Activated T-cell treated with anti-CD3 and anti-CD28 coated beads, Interleukin-2, amount 50 U/mL, for 48 hours (primary cell): ENCODE measurements around the gene PLXNA2.
A peak's percentile ranks its signal among the peaks of the same experiment; 100 is the strongest.

ENCODE experiments used
- DNase-seq, 2 experiments: peaks; one replicate each; pipeline ENCODE4 v3.0.0-alpha.2; 2020

The PLXNA2 gene

DNA sequence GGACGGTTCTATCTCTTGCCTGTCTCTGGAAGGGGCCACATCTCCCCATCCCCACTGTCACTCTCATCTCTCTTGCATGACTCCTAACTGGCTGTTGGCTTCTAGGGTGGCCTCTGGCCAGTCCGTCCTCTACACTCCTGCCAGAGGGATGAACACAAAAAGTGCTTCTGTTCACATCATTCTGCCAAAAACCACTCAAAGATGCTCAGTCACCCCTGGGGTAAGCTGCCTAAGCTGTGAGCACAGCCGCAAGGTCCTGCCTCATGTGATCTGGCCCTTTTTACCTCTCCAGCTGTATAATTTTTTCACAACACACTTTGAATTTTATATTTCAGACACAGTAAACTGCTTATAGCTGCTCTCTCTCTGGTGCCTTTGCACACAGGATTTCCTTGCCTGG, 235.7 kb downstream of the PLXNA2 start:
- DNase-seq = no peak

DNA sequence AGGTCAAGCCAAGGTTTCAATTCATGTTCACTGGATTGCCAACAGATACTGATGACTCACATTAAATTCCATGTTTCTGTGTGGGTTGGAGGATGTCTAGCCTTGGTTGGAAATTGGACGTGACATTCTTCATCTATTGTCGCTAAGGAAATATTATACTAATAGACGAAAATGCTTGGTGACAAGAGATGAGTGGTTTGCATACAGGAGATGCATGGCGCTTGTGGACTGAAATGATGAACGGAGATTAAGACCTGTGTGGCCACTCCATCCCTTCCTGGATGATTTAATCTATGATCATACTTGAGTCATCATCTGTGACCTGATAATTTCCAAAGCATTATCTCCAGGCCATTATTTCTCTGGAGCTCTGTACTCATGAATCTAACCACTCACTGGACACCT, 236.2 kb downstream of the PLXNA2 start:
- no peak for DNase-seq

DNA sequence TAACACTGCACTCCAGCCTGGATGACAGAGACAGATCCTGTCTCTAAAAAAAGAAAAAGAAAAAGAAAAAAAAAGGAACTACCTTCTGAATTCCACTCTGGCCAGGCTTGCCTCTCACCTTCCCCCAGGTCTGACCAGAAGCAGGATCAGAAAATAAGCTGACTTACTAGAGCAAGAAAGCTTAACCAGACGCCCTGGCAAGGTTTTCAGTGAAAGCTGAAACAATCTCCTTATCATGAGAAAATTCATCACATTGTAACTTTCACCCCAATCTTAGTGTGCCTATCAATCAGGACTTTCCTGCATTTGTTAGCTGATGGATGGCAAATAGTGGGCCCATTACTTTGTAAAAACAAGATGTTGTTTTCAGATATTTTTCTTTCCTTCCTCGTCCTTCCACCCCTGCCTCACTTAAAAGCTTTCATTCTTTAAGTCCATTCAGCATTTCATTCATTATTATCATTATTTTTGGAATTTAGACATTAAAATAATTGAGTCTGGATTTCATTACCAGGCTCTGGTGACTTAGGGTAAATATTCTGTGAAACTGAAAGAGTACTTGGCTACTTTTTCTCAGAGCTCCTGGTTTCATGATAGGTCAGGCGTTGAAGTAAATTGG, 236.8 kb downstream of the PLXNA2 start:
- no peak for DNase-seq

DNA sequence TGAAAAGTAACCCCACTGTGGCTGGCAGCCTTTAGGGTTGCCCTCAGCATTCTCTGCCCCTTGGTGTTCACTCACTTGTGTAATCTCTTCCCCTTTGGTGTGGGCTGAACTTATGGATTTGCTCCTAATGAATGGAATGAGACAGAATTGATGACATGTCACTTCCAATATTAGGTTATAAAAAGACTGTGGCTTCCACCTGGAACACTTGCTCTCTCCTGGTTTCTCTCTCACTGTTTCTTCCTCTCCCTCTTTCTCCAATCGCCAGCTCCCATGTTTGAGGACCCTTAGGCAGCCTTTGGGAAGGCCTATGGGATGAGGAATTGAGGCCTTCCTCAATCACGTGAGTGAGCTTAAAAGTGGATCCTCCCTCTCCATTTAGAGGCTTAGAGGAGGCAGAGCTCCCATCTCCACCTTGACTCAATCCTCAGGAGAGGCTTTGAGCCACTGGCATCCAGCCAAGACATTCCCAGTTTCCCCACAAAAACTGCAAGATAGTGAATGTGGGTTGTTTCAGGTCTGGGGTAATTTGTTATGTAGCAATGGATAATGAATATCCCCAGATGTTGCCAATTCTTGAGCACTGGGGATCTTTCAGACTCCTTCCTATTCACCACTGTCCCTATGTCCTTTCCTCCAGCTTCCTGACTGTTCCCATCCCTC, 237.8 kb downstream of the PLXNA2 start:
- no peak for DNase-seq

DNA sequence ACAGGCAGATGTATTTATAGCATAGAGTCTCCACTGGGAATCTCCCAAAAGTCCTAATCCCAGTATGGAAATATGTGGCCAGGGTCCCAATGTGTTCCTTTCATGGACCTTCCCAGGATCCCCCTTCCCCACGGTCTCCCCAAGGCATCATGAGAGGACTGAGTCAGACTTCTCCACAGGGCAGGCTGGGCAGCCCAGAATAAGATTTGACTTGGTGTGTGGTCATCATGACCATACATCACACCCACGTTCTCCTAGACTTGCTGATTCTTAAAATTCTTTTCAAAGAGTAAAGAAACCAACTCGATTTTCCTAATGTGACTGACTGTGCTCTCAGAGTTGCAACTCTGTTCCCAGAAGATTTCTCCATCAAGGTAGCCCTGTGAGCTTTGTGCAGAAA, 239.3 kb downstream of the PLXNA2 start:
- DNase-seq = no peak

DNA sequence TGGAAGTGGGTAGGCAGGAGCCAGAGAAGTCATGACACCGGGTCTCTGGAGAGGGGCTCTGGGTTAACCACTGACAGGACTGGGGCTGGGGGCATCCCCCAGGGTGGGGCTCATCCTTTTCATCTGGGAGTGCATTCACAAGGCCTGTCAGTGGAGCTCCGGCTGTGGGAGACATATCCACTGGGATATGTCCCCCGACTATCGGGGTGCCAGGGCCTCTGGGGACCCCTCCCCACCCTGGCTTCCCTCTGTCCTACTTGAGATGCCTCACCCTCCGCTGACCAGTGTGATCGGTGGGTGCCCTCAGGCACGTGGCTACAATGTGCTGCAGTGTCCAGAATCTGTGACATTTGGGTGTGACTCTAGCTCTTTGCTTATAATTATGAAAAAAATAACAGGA, 240.9 kb downstream of the PLXNA2 start:
- DNase-seq = no peak

DNA sequence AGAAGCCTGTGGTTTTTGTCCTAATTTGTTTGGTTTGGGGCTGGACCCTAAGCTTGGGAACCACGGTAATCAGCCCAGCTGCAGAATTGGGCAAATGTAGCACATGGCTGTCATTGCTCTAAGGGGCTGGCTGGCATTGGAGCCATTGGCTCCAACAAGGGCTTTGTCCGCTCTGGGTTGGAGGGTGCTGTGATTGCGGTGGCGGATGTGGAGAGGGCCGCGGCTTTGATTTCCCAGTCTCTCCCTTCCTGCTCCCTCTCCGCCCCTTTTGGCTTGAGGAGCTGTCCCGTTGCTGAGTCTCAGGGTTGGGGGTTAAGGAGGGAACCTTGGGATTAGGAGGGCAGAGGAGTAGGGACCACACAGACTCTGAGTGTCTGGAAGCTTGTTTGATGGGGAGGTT, 241.5 kb downstream of the PLXNA2 start:
- DNase-seq = no peak

DNA sequence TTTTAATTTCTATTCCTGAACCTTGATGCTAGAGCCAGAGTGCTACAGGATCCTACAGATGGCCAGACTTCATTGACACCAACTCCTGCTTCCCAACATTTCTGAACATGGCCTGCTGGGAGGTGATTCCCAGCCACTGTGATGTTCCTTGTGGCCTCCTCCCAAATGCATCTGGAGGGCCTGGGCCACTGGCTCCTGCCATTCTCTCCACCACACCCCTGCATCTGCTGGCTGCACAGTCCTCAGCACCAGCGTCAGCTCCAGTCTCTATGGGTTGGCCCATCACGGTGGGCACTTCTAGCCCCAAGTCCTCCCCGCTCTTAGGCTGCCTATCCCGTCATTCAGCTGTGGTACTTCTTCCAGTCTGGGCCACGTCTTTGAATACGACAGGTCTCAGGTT, 242.1 kb downstream of the PLXNA2 start:
- no peak for DNase-seq

DNA sequence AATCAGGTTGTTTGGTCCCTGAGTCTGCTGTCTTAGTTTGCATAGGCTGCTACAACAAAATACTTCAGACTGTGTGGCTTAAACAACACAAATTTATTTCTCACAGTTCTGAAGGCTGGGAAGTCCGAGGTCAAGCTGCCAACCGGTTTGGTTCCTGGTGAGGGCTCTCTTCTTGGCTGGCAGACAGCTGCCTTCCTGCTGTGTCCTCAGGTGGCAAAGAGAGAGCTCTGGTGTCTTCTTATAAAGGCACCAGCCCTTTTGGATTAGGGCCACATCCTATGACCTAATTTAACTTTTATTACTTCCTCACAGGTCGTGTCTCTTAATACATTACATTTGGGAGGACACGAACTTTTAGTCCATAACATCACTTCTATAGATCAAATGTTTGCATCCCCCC, 243.7 kb downstream of the PLXNA2 start:
- no peak for DNase-seq

DNA sequence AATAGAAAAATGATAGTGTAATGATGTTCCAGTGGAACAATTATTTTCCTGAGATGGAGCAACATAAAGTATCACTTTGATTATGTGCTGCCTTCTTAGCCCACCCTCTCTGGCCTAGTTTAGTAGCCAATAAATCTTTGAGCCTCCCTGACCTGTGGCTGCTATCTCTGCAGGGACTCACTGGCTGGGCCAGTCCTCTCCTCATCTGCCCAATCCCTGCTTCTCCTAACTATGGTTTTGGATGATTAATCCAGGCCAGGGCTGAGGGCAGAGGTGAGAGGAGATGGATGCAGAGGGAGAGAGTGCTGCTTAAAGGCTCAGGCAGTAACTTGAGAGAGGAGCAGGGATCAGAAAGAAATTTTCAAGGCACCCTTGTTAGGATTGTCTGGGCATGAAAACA, 244.2 kb downstream of the PLXNA2 start:
- no peak for DNase-seq

DNA sequence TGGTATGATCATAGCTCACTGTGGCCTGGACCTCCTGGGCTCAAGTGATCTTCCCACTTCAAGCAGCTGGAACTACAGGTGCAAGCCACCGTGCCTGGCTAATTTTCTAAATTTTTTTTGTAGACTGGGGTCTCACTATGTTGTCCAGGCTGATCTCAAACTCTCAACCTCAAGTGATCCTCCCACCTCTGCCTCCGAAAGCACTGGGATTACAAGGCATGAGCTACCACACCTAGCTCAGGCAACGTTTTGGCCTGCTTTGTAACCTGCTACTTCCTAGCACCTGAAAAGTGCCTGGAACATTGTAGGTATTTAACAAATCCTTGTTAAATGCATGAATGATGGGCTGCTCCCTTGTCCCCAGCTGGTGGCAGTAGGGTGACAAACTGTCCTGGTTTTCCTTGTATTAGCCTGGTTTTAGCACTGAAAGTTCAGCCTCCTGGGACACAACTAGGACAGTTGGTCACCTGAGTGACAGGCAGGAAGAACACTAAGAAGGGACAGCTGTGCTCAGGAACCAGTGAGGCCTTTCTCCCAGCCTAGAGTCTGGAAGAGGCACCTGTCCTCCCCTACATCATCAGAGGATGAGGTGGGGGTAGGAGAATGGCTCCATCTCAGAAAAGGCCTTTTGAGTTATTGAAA, 244.8 kb downstream of the PLXNA2 start:
- DNase-seq = no peak

DNA sequence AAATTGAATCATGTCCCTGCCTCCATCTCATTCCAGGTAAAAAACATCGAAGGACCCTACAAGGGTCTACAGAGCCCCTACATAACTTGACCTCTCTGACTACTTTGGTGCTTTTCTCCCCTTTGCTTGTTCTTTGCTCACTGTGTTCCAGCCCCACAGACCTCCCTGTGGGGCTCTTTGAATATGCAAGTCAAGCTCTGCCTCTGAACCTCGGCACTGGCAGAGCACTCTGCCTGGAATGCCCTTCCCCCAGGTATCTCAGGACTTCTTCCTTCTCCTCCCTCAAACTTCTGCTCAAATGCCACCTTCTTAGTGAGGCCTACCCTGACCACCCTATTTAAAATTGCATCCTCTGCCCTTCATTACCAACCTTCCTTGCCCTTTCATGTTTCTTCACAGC, 245.5 kb downstream of the PLXNA2 start:
- no peak for DNase-seq

DNA sequence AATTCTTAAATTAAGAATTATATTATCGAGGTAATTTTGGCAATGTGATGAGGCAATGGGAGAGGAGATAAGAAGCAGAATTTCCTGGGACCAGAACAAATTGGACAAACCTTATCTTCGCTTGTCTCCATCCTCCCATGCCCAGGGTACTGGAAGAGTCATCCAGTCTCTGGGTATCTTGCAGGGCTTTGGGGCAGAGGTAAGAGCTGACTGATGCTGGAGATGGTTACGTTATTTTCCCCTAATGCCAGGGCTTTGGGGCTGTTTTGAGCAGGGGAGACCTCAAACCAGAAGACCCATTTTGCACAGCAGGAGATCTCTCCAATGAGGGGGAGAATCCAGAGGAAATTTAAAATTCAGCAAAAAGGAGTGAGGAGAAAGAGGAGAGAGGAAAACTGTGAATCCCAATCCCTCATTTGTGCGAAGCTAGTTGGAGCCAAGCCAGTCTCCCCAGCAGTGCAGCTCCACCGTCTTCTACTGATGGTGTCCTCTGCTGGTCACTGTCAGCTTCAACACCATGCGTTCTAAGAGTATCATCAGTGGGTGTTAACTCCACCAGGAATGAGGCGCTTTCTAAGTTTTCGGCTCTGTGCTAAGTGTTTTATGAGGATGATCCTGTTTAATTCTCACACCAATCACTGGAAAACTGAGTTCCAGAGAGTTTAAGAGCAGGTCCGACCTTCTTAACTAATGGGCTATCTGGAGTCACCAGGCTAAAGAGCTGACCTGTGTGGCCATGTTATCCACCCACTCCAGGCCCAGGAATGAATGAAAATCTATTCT, 246.5 kb downstream of the PLXNA2 start:
- peak; percentile 51 to 61 for DNase-seq

DNA sequence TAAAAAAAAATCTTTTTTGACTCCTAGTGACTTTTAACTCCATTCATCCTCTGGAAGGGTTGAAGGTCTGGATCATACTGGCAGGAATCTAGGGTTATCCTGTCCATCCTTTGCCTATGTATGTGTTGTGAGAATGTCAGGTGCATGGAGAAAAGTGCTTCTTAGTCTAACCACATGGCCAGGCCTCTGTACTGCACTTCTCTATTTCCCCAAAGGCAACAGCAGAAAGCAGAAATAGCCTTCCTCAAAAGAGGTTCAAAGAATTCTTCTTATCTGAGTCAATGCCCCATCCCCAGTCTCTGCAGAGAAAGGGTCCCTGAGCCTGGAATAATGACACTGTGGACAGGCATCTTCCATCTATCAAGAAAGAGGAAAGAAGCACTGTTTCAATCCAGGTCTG, 247.5 kb downstream of the PLXNA2 start:
- no peak for DNase-seq

DNA sequence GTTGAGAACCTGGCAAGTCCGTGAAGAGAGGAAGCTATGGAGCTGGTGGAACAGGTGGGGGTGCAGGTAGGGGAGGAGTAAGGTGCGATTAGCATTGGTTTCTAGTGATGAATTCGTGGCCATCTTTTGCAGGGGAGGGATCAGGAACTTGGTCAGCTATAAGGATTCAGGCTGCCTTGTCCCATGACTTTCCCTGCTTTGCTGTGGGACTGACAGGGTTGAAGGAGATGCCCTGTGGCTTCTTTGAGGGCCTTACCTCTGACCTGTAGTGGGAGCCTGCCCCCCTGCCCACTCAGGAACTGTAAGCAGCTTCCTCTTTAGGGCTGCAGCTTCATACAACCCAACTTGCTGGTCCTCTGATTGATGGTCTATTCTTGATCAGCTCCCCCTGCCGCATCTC, 248.6 kb downstream of the PLXNA2 start:
- no peak for DNase-seq

DNA sequence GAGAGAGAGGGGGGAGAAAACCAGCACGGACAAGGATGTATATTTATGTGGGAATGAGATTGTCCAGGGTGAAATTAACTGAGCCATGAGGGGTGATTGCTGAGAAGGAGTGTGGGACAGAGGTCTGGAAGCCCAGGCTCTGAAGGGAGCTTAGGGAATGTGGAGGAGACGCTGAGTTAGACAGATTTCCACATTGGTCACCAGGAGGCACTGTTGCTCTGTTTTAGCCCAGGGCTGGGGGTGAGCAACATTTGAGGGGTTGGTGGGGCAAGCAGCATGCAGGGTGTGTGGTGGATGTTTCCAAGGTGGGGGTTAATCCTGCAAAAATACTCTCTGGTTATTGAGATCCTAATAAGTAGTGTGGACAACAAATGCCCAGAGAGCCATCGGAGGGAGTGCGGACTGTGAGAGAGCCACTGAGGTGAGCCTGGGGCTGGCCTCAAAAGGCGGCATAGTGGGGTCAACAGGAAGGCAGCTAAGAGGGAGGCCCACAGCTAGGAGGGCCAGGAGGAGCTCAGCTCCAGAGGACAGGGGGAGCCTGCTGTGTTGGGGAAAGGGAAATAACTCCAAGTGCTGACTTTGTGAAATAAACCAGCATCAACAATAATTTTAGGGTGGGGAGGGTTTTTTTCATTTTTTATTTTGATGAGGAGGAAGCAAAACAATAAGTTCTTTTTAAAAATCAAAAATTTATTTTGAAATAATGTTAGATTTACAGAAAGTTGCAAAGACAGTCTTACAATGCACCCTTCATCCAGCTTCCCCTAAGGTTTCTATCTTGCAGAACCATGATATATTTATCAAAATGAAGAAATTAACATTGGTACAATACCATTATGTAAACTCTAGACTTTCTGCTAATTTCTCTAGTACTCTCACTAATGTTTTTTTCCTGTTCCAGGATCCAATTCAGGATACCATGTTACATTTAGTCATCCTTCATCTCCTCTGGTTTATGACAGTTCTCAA, 250.4 kb downstream of the PLXNA2 start:
- DNase-seq = no peak

DNA sequence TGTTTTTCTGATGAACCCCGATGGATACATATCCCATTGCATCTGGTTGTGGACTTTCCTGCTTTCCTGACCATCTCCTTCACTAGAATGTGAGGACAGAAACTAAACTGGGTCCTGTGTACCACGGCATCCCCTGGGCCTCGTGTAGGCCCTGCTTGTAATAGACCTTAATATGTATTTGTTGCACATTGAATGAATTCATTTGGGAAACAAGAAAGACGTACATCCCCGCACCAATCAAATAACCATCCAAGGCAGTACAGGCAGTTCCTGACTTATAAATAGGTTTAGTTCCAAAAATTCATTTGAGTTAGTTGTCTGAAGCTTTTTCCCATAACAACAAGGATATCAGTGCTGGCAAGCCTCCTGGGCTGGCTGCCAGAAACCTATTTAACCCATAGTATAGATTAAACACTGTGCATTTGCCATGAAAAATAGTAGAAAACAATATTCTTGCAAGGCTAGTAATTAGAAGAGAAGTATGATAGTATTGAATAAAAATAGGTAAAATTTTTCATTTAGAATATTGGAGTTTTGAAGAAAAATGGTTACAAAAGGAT, 251.4 kb downstream of the PLXNA2 start:
- no peak for DNase-seq

DNA sequence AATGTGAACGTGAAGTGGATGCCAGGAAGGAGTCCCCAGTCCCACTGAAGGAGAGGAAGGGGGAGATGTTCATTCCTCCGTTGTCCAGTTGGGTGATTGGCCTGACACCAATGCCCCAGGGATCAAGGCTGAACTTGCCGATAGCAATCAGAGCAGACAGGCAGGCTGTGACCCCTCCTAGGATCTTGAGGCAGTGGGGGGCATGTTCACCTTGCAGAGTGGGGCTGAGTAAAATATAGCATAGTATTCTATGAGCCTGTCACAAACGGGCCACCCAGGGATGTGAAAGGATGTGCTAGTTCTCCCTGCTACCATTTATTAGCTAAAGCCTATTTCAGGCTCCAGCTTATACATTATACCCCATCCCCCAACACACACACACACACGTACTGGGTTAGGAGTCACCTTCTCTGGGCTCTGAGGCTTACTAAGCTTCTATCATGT, 252.6 kb downstream of the PLXNA2 start:
- no peak for DNase-seq

DNA sequence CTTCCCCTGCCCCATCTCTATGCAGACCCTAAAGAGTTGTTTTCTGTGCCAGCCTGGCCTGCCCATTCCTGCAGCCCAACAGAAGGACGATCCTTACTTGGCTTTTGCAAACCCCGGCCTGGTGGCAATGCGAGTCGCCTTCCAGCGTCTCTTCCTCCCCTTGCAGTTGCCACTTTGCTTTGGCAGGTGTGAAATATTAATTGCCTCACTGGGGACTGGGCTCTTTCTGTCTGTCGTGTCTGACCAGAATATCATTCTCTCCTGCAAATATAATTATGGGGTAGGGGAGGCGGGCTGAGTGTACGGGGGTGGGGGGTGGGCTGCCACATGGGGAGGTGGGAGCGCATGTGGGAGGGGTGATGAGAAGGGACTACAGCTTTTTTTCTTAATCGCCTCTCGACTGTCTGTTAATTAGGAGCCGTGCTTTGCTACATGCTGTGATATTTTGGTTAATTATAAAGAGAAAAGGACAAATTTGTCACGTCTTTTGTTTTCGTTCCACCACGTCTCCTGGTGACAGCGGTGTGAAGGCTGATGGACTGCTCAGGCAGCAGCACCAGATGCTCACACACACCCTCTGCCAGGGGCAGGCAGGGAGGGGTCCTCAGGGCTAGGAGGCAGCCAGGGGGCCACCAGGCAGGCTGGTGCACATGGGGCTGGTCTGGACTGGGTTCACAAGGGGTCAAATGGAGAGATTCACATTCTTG, 253.2 kb downstream of the PLXNA2 start:
- DNase-seq = no peak

DNA sequence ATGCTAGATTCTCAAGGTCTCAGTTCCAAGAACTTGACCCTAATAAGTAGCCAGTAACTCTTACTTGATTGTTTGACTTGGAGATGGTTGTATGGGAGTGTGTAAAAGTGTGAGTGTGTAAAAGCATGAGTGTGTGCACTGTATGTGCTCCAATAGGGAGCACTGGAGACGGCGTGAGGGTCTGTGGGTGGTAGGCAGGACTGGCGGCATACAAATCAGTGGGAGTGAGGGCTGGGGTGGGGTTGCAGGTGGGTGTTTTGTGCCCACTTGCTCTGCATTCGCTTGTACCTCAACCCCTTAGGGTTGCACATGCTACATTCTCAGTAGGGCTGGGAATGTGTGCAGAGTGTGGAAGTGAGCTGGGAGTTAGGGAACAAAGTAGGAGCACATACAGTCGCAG, 253.7 kb downstream of the PLXNA2 start:
- no peak for DNase-seq
